ENCODE results near the gene EIF2D. TPM values are rescaled to one million over a fixed set of nuclear protein-coding genes. Genes with fewer than 3 reads are reported as not detected.
A peak's percentile ranks its signal among the peaks of the same experiment; 100 is the strongest.

EIF2D gene
- total and polyA plus RNA-seq, 2 experiments from 2014 or later = 45.7 to 67.2 TPM

- H3K27ac ChIP-seq = peak overlapping the region; percentile 71
These were observed 36.1 kb downstream of the EIF2D start for GRCh38 chr1:206575894-206576737.

DNA sequence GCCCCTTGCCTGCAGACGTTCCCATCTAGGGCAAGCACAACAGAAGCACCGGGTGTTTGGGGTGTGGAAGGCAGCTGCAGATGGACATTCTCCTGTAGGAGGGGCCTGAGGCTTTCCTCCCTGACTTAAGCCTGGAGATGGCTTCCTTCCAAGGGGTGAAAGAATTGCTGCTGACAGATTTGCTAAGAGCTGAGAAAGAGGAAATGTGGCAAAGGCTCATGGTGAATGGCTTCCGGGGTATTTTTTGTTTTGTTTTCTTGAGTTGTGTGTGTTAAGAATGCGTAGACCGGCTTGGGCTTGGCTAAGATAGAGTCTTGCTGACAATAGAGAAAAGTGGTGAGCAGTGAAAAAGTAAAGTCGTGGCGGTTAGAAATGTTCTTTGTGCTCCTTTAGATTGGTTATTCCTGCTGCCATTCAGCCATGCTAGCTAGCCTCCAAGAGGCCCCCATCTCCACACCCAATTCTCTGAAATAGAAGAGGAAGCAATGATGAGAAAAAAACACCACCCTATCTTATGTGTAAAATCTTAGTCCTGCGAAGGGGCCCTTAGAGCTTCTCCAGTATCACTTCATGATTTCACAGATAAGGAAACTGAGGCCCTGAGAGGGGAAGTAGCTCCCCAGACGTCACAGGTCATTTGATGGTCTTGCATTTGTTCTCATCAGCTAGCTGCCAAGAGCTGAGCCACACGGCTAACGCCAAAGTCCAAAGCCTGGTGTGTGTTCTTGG, 36.9 kb downstream of the EIF2D start:
- Histone ChIP-seq H3K4me3 (no peak overlapping the region), H3K4me1 (ENCODE audit: low read depth) (peaks cover 20% of the 10 kb centered on the region), H3K36me3 (no peaks in the 10 kb centered on the region), H3K27ac (peak overlapping the region; percentile 71), H3K27me3 (no peaks in the 10 kb centered on the region), H3K9me3 (ENCODE audit: low read depth) (no peaks in the 10 kb centered on the region)
- TF ChIP-seq CTCF (IDR thresholded peaks at IDR 0.05; ENCODE audit: low read depth, low read length) = no peak
- peak; percentile 58 to 98 for DNase-seq (ENCODE audit: low read depth in 1 of 2, low spot score in 1 of 2)

More at GRCh38 chr1:206575894-206576737, 36.1 kb downstream of the EIF2D start:
- H3K9me3 ChIP-seq (ENCODE audit: low read depth) = no peaks in the 10 kb centered on the region
- H3K36me3 ChIP-seq = no peaks in the 10 kb centered on the region
- no peaks in the 10 kb centered on the region for H3K27me3 ChIP-seq
- TF ChIP-seq CTCF (IDR thresholded peaks at IDR 0.05; ENCODE audit: low read depth, low read length) = no peak
- no peak overlapping the region for H3K4me3 ChIP-seq
- DNase-seq (ENCODE audit: low read depth in 1 of 2, low spot score in 1 of 2) = no peak
- H3K4me1 ChIP-seq (ENCODE audit: low read depth) = peaks cover 20% of the 10 kb centered on the region

DNA sequence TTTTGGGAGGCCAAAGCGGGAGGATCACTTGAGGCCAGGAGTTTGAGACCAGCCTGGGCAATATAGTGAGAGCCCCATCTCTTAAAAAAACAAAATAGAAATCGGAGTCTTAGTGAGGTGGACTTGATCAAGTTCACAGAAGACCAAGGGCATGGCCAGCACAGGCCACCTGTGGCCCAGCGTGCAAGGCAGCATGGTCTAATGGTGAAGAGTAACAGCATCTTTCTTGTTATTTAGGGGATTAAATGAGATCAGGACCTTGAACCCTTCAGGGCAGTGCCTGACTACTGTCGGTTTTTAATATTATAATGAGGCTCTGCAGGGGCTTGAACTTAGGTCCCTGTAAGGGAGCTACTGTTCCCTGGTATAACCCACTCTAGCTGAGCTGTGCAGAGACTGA, 38.5 kb downstream of the EIF2D start:
- H3K4me1 ChIP-seq (ENCODE audit: low read depth) = peaks cover 20% of the 10 kb centered on the region
- no peaks in the 10 kb centered on the region for H3K36me3 ChIP-seq
- H3K4me3 ChIP-seq = no peak overlapping the region
- no peaks in the 10 kb centered on the region for H3K27me3 ChIP-seq
- no peak overlapping the region for H3K27ac ChIP-seq
- H3K9me3 ChIP-seq (ENCODE audit: low read depth) = no peaks in the 10 kb centered on the region
- no peak for TF ChIP-seq CTCF (IDR thresholded peaks at IDR 0.05; ENCODE audit: low read depth, low read length)
- DNase-seq (ENCODE audit: low read depth in 1 of 2, low spot score in 1 of 2) = no peak

DNA sequence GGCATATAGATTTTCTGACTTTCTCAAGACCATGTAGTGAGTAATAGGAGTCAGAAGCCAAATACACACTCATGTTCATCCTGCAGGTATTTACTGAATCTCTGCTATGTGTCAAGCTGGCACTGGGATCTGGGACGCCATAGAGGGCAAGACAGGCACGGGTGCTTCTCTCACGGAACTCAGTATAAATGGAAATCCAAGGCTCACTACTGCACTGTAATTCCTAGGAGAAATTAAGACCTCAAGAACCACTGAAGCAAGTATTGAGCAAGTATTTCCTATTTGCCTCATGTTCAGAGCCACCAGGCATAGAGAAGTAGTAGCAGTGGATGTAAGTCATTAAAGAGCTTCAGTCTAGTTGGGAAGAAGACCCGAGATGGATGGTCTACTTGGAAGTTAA, 38.9 kb downstream of the EIF2D start:
- Histone ChIP-seq H3K27ac (no peak overlapping the region), H3K4me3 (no peak overlapping the region)
- TF ChIP-seq CTCF (IDR thresholded peaks at IDR 0.05; ENCODE audit: low read depth, low read length) = no peak

DNA sequence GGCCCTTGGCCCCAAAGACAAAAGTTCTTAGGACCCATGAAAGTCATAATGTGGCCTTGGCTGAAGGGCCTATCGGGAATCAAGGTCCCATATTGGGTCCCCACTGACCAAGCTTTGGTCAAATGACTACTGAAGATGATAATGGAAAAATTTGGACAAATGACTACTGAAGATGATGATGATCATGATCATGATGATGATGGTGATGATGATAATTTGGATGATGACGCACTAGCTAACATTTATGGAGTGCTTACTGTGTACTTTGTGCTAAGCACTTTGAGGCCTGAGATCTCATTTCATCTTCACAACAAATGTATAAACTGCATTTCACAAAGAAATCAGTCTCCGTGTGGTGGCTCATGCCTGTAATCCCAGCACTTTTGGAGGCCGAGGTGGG, 39.4 kb downstream of the EIF2D start:
- Histone ChIP-seq H3K4me3 (no peak overlapping the region), H3K27ac (no peak overlapping the region), H3K9me3 (ENCODE audit: low read depth) (no peaks in the 10 kb centered on the region), H3K36me3 (no peaks in the 10 kb centered on the region), H3K4me1 (ENCODE audit: low read depth) (peaks cover 20% of the 10 kb centered on the region), H3K27me3 (no peaks in the 10 kb centered on the region)
- DNase-seq (ENCODE audit: low read depth in 1 of 2, low spot score in 1 of 2) = no peak
- TF ChIP-seq CTCF (IDR thresholded peaks at IDR 0.05; ENCODE audit: low read depth, low read length) = no peak

More for the DNA sequence above, 38.9 kb downstream of the EIF2D start:
- DNase-seq (ENCODE audit: low read depth in 1 of 2, low spot score in 1 of 2) = no peak
- Histone ChIP-seq H3K4me1 (ENCODE audit: low read depth) (peaks cover 20% of the 10 kb centered on the region), H3K27me3 (no peaks in the 10 kb centered on the region), H3K9me3 (ENCODE audit: low read depth) (no peaks in the 10 kb centered on the region), H3K36me3 (no peaks in the 10 kb centered on the region)

Measured in cardiac muscle cell (in vitro differentiated cells and primary cell).